Body of pancreas (tissue), 4 donors: Measurements from ENCODE around the gene SLC22A23.

Experiments used
- CTCF ChIP-seq, 7 experiments: fragments of 450-650 bp in 4 of 7; fragments of 200-600 bp in 3 of 7; sonication (generic) in 3 of 7; IDR thresholded peaks; one replicate each; pipeline ENCODE4 v1.5.1; 2016 to 2019; ENCODE audit warnings: antibody characterized with exemption in 7 of 7
- POLR2A ChIP-seq, 3 donors: fragments of 450-650 bp; IDR thresholded peaks; one replicate each; pipeline ENCODE4 v1.6.1; 2016; ENCODE audit warnings: antibody characterized with exemption in 3 of 3, mild to moderate bottlenecking in 2 of 3

DNA sequence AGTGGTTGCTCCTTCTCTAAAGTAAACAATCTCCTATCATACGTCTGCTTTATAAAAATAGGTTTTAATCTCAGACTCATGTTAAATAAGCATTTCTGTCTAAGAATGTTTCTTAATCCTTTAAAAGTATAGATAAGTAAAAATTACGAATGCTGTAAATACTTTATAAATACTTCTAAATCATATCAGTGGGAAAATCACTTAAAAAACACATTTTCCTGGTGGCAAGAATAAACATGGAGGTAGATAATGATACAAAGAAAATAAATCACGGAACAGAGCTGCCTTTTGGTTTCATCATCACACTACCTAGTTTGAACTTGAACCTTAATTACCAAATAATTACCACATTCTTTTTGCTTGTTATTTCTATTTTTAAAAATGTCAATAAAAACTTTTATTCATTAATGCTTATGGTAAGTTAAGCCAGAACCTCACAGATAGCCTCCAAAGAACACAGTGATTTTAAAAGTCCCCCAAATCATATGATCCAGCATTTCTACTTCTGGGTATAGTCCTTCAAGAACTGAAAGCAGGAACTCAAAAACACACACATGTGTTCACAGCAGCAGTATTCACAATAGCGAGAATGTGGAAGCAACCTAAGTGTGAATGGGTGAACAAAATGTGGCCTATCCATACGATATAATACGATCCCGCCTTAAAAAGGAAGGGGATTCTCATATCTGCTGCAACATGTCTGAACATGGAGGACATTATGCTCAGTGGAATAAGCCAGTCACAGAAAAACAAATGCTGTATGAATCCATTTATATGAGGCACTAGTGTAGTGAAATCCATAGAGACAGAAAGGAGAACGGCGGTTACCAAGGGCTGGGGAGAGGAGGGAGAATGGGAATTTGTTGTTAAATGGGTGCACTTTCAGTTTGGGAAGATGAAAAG, 72.4 kb downstream of the SLC22A23 start:
- TF ChIP-seq CTCF (IDR thresholded peaks at IDR 0.05) (no peak), POLR2A (IDR thresholded peaks at IDR 0.05) (no peak)
